Hematopoietic multipotent progenitor cell treated with erythropoietin and hydrocortisone succinate and interleukin-3 and kit ligand, for 4 days (in vitro differentiated cells): ENCODE results near the gene ARMC3.

Source experiments
- DNase-seq: peaks from one replicate; pipeline ENCODE4 v3.0.0-alpha.2; 2015

ARMC3 gene

DNA sequence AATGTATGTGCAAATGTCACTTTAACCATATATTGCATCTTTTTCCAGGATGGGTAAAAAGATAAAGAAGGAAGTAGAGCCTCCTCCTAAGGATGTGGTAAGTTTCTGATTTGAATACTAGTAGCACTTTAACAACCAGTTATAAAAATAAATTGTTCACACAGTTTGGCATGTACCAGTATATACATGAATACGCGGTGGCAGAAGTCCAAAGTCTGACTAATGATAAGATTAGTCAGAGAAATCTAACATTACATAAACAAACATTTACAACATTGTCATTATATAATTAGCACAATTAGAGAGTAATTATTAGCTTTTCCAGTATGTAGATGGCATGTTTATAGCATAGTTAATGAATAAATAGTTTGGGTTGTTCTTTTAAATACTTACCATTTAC, 4.1 kb downstream of the ARMC3 start:
- no peak for DNase-seq

DNA sequence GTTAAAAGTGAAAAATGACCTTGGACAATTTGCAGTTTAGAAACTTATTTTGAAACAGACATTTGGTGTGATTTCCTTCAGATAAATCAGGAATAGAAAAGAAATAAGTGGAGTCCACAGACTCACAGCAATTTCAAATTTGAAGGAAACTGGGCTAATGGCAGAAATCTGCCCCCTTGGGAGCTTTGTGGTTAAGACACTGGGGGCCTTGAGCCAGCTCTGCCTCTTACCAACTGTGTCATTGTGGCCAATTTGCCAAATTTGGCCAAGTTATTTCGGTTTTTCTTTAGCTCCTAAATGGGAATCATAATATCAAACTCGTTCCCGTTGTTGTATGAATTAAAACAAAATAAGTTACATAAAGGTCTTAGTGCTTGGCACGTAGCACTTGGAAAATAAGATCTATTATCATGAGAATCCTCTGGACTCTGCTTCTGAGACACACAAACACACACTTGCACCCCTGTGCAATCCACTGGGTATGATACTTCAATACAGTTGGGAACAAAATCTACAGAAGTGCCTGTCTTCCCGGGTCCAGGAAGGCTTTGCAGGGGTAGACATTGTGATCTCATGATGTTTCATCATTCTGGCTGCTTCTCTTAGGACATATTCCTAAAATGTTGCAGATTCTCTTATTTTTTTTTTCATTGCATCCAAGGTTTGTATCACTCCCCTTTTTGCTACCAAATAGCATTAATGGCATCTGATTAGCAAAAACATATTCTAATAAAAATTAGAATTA, 4.9 kb downstream of the ARMC3 start:
- no peak for DNase-seq

DNA sequence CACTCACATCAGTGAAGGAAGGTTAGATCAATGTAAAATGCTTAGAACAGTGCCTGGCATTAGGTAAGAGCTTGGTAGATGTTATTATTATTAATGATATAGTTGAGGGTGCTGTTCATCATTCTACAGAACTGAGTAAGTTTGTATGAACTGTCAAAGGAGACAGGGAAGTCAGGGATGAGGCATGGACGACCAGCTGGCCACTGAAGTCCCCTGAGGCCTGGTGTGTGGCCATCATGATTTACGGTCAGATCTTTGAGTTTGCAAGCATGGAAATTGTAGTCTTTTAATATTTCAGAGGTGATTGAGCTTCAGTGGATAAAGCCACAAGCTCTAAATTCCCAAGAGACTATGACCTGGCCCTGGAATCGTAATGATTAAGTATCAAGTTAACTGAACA, 6.9 kb downstream of the ARMC3 start:
- DNase-seq, result no peak

DNA sequence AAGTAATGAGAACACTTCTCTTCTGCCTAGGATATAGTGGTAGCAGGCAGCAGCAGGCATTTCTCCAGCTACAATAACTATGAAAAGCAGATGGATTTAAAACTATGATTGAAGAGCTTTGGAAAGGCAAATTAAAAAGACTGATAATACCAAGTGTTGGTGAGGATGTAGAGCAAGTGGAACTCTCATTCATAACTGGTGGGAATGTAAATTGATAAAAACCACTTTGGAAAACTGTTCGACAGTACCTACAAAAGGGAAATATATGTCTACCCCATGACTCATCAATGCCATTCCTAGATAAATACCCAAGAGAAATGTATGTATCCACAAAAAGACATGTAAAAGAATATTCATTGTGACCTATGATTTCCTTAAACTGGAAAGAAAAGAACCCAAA, 14.6 kb downstream of the ARMC3 start:
- DNase-seq, result no peak

DNA sequence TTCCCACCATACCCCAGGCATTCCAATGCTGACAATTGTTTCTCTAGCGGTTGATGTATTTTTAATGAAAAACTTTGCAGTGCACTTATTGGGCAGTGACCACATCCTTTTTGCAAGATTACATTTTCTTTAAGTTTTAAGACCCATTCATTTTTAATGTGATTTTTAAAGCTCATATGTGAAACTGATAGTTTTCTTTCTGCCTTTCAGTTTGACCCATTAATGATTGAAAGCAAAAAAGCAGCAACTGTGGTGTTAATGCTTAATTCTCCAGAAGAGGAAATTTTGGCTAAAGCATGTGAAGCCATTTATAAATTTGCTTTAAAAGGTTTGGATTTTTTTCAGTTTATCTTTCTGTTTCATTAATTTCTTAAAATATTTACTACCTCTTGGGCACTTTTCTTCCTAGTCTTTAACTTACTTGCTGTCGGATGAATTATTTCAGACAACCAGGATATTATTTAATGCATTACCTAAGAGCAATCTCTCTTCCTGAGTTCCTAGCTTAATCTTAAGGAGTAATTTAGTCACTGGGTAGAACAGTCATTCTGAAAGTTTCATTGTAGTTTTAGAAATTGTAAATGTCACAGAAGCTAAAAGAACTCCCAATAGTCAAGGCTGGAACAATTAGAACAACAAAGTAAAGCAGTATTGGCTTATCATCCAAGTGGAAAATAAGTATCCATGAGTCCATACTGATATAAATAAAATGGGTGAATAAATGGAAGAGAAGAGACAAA, 18.3 kb downstream of the ARMC3 start:
- DNase-seq, result no peak

DNA sequence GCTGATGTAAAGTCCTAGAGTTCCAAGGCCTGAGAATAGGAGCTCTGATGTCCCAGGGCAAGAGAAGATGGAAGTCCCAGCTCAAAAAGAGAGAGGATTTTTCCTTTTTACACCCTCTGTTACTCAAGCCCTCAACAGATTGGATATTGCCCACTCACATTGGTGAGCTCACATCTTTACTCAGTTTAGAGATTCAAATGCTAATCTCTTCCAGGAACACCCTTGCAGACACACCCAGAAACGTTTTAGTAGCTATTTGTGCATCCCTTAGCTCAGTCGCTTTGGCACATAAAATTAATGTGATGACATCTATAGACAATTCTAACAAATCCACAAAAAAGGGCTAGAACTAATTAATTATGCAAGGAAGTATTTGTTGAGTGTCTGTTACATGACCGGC, 27.1 kb downstream of the ARMC3 start:
- no peak for DNase-seq

DNA sequence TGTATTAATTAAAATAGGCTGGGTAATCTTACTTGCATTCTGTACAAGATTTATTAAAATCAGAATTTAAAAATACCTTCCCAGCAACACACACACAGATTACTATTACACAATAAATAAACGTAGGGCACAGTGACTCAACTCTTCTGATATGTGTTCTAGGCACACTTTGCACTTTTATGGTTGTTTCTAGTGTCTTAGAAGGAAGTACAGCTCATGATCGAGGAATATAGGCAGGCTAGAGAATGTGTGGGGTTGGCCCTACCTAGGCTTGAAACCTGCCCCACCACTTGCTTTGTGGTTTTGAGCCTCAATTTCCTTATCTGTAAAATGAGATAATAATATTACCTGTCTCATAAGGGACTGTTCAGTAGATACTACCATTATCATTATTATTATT, 30.5 kb downstream of the ARMC3 start:
- no peak for DNase-seq

DNA sequence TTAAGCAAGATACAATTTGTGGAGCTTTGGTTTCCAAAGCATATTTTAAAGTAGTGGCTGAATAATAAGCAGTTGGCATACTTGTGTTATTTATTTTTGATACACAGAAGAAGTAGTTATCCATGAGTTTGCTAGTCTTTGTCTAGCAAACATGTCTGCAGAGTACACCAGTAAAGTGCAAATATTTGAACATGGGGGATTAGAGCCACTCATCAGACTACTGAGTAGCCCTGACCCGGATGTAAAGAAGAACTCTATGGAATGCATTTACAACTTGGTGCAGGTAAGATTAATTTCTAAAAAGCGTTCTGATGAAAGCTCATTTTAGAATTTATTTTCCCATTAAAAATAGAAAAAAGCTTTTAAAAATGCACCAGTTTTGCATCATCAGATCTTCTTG, 31.4 kb downstream of the ARMC3 start:
- no peak for DNase-seq

DNA sequence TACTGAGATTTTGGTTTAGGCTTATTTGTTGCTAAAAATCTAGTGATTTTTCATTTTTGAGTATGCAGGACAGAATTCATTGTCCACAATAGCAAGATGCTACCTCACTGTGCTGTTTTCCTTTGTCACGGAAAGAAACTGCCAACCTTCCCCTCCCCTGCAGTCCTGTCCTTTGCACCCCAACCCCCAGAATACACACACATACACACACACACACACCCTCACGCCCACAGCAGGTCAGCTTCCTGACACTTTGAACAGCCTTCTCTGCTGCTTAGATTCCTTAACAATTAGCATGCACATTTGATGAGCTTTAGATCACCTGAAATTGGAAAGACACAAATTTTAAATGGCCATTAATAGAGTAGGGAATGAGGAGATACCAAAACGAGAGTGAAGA, 32.1 kb downstream of the ARMC3 start:
- DNase-seq, result no peak

DNA sequence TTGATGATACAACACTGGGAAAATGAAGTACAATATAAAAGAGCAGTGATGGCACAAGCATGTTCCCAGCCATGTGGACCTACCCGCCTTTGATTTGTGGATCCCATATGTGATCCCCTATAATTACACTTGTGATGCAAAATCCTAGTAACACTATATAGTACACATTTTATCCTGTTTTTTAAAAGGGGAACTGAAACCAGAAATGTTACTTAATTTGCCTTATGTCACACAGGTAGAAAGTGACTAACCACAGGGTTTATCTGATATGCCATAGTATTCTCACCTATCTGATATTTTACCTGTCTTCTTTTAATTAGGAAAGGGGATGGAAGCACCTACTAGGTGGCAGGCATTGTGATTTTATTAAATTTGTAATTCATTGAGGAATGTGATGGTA, 35.0 kb downstream of the ARMC3 start:
- DNase-seq, result no peak

DNA sequence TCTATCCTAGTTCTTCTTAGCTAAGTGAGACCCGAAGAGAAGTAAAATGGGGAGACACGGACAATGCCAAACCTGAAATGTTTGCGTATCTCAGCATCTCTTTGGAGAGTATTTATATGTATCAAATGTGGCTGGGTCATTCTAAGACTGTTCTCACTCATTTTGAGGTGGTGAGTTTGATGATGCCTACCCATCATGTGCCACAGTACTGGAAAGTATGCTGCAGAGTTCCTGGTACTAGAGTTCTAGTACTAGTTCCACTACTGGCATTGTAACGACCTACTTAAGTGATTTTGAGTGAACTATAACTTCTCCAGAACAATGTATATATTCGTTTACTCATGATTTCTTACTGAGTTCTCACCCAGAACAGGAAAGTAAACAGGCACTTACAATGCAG, 41.9 kb downstream of the ARMC3 start:
- no peak for DNase-seq

DNA sequence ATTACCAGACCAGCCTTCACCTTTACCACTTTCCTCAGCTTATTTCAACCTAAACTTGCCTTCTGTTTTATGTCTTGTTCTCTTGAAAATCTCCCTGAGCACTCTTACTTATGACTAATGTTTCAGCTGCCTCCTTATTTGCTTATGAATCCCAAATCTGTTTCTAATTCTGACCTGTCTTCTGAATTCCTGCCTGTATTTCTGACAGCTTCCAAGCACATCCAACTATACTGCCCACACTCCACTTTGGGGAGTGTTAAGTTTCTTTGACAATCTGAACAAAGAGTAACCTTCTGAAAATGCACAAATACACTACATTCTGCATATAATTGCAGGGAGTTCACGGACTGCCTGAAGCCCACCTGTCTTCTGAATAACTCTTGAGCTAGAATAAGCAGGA, 48.7 kb downstream of the ARMC3 start:
- no peak for DNase-seq

DNA sequence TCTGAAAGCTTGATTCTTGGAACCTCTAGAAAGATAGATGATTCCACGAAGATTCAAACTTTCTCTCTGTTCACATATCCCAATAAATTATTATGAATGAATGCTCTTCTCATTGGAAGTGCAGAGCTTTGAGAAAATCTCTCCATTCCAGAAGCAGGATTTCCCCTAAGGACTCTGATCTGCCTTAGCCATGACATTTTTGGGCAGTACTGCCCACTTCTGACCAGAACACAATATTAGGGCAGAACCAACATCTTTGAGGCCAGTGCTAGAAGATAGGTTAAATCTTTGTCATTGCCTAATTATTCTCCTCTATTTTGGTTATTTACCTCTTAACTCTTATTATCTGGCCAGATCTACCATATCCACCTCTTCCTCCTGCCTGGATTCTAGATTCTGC, 49.9 kb downstream of the ARMC3 start:
- DNase-seq, result no peak

DNA sequence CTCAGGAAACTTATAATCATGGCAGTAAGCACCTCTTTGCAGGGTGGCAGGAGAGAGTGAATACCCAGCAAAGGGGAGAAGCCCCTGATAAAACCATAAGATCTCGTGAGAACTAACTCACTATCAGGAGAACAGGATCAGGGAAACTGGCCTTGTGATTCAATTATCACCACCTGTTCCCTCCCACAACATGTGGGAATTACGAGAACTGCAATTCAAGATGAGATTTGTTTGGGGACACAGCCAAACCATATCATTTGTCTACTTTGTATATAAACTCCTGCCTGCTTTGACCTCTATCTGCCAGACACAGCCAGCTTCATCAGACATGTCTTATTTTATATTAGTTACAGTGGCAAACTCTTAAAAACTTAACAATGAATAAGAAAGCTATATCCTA, 50.4 kb downstream of the ARMC3 start:
- DNase-seq, result no peak

DNA sequence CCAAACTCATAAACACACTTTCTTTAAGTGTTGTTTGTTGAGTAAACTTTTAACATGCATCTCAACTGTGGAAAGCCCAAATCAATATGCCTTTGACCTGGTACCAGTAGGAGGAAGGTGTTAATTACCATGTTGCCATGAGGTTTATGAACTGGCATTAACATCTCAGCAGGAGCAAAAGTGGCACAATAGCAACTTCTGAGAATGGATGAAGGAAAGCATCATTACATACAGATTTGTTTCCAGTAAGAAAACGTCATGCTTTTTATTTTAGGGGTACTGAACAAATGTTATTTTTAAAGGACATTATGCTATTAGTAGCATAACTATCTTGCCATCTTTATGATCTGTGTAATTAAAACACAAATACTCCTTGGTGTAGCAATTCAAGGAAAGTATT, 51.1 kb downstream of the ARMC3 start:
- DNase-seq, result no peak

DNA sequence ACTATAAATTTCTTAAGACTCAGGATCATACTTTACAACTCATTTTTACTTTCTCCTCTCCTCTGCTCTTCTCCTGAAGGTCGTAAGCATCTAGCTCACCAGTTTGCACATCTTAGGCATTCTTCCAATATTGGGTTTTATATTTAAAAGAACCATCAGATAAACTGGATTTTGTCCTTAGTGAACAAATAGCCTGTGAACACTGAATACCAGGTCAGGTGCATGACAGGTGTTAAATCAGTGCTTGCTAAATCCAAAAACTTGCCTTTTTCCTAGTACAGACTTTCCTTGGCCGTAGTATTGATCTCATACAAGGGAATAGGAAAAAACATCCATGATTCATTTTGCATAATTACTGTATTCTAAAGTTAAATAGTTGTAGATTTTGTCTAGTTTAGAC, 53.0 kb downstream of the ARMC3 start:
- no peak for DNase-seq

DNA sequence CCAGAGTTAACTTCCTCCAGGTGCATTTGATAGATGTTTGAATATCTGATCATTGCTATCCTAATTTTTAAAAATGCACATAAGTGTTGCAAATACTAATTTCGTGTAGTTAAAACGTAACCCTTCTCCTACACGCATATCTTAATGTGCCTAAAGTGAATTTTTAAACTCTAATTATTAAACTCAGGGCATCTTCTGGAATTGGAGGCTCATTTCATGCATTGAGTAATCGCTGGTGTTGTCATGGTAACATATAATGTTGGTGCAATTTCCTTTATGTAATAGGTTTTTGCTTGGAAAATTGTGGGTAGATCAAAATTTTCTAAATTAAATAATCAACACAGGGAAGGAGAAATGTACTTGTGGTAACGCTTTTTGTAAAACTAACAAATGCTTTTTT, 56.2 kb downstream of the ARMC3 start:
- peak; percentile 24 for DNase-seq

DNA sequence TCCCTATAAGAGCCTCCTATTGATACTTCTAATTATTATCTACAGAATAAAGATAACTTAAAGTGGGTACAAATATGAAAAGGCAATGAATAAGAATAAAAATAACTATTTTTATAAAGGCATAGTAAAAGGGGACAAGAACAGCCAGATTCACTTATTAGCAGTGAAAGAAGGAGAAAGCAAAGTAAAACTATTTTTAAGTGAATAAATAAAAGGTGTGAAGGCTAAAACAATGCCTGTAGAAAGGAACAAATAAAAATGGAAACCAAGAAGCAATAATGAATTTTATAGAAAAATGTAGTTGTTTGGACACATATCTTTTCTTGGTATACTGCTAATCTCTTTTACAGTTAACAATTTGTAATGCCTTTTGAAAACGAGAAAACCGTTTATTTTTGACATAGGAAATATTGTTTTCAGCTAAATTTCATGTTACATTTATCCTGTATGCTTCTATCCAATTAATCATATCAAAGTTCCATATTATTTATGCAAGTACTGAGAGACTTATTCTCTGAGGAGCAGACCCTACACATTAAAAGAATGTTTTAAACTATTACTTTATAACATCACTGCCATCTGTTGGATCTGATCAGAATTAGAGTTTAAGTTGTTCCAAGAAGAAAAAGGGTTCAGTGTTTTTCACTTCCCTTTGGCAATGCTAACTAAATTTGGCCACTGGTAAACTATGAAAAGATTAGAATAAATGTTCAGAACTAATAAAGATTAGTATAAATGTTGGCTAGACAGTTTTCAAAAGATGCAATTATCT, 59.1 kb downstream of the ARMC3 start:
- peak; percentile 75 for DNase-seq

DNA sequence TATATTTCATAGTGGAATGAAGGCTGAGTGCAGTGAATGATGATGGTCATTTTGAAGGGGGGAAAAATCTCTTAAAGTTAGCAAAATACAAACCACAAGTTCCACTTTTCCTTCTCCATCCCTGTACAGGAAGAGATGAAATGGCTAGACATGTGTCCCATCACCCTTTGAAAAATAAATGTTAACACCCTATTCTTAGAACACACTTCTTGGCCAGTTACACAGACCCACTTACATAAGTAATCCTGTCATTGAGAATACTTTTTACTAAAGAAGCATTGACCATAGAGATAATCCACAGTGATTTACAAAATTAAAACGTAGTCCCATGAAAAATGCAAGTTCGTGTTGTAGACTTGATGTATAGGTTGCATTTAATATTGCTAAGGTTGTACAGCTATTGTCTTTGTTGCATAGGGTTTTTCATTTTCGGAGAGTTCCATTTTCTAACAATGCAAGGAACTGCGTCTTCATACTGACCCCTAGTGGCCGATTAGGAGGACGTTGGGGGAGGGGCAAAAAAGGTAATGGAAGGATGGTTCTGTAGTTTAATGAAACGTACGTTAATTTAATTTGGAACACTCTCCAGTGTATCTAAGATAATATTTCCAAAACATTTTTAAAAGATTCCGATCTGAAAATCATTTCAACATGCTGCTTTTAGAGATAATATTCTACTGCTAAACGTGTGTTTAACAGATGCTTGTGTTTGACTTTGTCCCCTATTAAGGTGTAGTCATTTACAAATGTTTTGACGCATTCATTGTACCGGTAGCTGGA, 60.9 kb downstream of the ARMC3 start:
- peak; percentile 85 for DNase-seq

DNA sequence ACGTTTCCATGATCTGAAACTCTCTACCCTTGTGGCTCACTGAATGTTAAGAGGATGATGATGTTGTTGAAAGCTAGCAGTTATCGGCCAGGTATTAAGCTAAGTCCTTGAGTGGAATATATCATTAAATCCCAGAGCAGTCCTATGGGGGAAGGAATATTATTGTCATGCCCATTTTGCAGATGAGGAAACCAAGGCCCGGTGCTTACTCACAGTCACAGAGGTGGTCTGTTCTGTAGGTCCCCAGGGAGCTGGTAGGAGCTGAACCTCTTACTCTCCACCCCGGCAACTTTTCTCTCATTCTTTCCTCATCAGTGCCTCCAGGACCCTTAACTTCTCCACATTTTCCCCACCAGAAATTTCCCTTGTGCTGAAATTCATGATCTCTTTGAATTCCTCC, 62.6 kb downstream of the ARMC3 start:
- no peak for DNase-seq

DNA sequence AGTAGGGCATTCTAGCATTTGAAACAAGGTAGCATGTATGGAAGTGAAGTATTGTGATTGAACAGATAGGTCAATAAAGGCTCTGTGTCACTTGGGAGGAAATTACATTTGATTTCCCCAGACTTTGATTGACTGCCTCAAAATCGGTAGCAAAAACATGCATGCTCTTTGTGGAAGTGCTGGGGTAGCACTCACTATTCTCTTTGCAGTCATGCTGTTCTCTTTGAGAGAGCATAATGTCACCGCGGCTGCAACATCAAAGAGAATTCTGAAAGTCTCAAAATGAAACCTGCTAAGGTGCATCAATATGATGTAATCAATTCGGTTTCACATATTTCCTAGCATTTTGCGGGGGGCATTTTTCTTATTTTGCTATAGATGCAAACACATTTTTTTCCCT, 64.2 kb downstream of the ARMC3 start:
- DNase-seq, result no peak

DNA sequence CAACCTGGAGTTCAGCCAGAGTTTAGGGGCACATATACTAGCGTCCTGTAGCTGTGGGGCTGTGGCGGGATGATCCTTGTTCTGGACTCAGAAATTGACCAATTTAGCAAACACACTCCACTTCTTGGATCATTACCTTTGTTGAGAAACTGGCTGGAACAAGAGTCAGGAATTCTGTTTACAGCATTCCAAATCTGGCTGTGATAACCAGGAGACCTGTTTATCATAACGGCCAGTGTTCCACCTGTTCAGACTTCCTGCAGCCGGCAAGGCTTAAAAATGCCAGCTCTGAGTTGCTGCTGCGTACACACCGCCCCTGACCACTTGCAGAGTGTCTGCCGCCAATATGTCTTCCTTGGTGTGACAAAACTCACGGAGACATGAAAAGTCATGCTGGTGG, 64.8 kb downstream of the ARMC3 start:
- no peak for DNase-seq

DNA sequence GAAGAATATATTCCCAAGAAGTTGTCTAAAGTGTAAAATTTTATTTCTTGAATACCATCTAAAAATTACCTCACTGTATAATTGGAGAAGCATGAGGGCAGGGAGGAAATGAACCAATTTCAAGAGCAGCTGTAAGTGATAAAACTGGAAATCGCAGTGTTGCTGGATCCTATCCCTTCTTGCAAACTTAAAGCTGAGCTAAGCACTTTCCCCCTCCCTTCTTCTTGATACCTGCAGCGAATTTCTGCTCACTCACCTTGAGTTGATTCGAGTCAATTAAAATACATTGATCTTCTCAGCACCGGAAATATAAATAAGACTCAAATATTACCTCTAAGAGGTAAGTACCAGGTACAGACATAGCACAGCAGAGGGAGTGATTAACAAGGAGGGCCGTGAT, 65.5 kb downstream of the ARMC3 start:
- no peak for DNase-seq
